WTC11 (cell line): ENCODE measurements around the gene INPP4A. TPM values are rescaled to one million over a fixed set of nuclear protein-coding genes. Genes with fewer than 3 reads are reported as not detected.

Experiments used
- ATAC-seq: fragments of 200-7000 bp; cut with Tn5 transposase; 2 replicates; pipeline ENCODE4 v1.10.0; 2021; ENCODE audit warnings: mild to moderate bottlenecking, moderate library complexity
- CTCF ChIA-PET: fragments of 300-600 bp; sonication (Branson Sonifier 250); formaldehyde crosslinking; loops from one replicate; lab custom pipeline; 2021; ENCODE audit warnings: antibody characterized with exemption; lab: Charles Lee
- POLR2A ChIA-PET: fragments of 350-600 bp; sonication (Branson Sonifier 250); formaldehyde crosslinking; loops from one replicate; lab custom pipeline; 2021; ENCODE audit warnings: antibody characterized with exemption; lab: Charles Lee
- DNase-seq: peaks from one replicate; pipeline ENCODE4 v3.0.0; 2021; ENCODE audit warnings: low spot score
- H3K27ac Mint-ChIP-seq: 2 replicates; pipeline ENCODE4 v1.8.0; 2021; ENCODE audit warnings: mixed read lengths
- H3K27me3 Mint-ChIP-seq: 2 replicates; pipeline ENCODE4 v1.8.0; 2021; ENCODE audit warnings: low read depth, mild to moderate bottlenecking, moderate library complexity, mixed read lengths
- H3K36me3 Mint-ChIP-seq: 2 replicates; pipeline ENCODE4 v1.8.0; 2021; ENCODE audit warnings: mixed read lengths
- H3K4me1 Mint-ChIP-seq: 2 replicates; pipeline ENCODE4 v1.8.0; 2022; ENCODE audit warnings: mixed read lengths
- H3K4me3 Mint-ChIP-seq: 2 replicates; pipeline ENCODE4 v1.8.0; 2021; ENCODE audit warnings: mild to moderate bottlenecking, moderate library complexity, mixed read lengths
- H3K9me3 Mint-ChIP-seq: 2 replicates; pipeline ENCODE4 v1.8.0; 2021; ENCODE audit warnings: mixed read lengths
- ATF1 ChIP-seq: sonication (generic); formaldehyde crosslinking; IDR thresholded peaks from 2 replicates; pipeline ENCODE4 v1.8.1; 2023; ENCODE audit warnings: mild to moderate bottlenecking, moderate library complexity, missing genetic modification reagents
- CDX4 ChIP-seq: fragments of 250-450 bp; sonication (Bioruptor Pico); IDR thresholded peaks from 2 replicates; pipeline ENCODE4 v1.9.0; 2021; ENCODE audit warnings: moderate library complexity, mild to moderate bottlenecking, inconsistent platforms, borderline replicate concordance
- CTCF ChIP-seq: fragments of 200-600 bp; IDR thresholded peaks from 2 replicates; pipeline ENCODE4 v1.8.0; 2022; ENCODE audit warnings: antibody characterized with exemption
- GRHL2 ChIP-seq: fragments of 250-450 bp; sonication (Bioruptor Pico); IDR thresholded peaks from 2 replicates; pipeline ENCODE4 v1.8.0; 2022; ENCODE audit warnings: mild to moderate bottlenecking, moderate library complexity; ENCODE audit not compliant: insufficient replicate concordance, severe bottlenecking
- IRF1 ChIP-seq: sonication (generic); formaldehyde crosslinking; IDR thresholded peaks from 2 replicates; pipeline ENCODE4 v1.8.0; 2023; ENCODE audit warnings: missing genetic modification reagents
- NR1H2 ChIP-seq: sonication (generic); formaldehyde crosslinking; IDR thresholded peaks from 2 replicates; pipeline ENCODE4 v1.9.0; 2021; ENCODE audit warnings: mild to moderate bottlenecking, moderate library complexity, missing genetic modification reagents
- NR3C1 ChIP-seq: sonication (generic); formaldehyde crosslinking; conservative IDR thresholded peaks from 2 replicates; pipeline ENCODE4 v1.8.1; 2023; ENCODE audit warnings: low read depth, mild to moderate bottlenecking, missing genetic modification reagents
- PRDM15 ChIP-seq: sonication (generic); formaldehyde crosslinking; IDR thresholded peaks from 2 replicates; pipeline ENCODE4 v1.8.0; 2022; ENCODE audit warnings: missing genetic modification reagents
- SMAD3 ChIP-seq: sonication (generic); formaldehyde crosslinking; IDR thresholded peaks from 2 replicates; pipeline ENCODE4 v1.8.0; 2022; ENCODE audit warnings: missing genetic modification reagents, mild to moderate bottlenecking, borderline replicate concordance
- SMAD4 ChIP-seq: sonication (generic); formaldehyde crosslinking; IDR thresholded peaks from 2 replicates; pipeline ENCODE4 v1.8.0; 2022; ENCODE audit warnings: mild to moderate bottlenecking, missing genetic modification reagents
- STAT6 ChIP-seq: sonication (generic); formaldehyde crosslinking; conservative IDR thresholded peaks from 2 replicates; pipeline ENCODE4 v1.8.1; 2023; ENCODE audit warnings: mild to moderate bottlenecking, low read depth, missing genetic modification reagents, moderate library complexity
- TCF7 ChIP-seq: sonication (generic); formaldehyde crosslinking; IDR thresholded peaks from 2 replicates; pipeline ENCODE4 v1.8.0; 2022; ENCODE audit warnings: mild to moderate bottlenecking, low read depth, missing genetic modification reagents, moderate library complexity
- TEAD4 ChIP-seq: sonication (generic); formaldehyde crosslinking; IDR thresholded peaks from 2 replicates; pipeline ENCODE4 v1.8.0; 2022; ENCODE audit warnings: mild to moderate bottlenecking, missing genetic modification reagents
- USF2 ChIP-seq: sonication (generic); formaldehyde crosslinking; IDR thresholded peaks from 2 replicates; pipeline ENCODE4 v1.8.1; 2023; ENCODE audit warnings: mild to moderate bottlenecking, missing genetic modification reagents, moderate library complexity
- ZMAT4 ChIP-seq: fragments of 250-450 bp; sonication (Bioruptor Pico); IDR thresholded peaks from 2 replicates; pipeline ENCODE4 v1.9.0; 2021; ENCODE audit warnings: mild to moderate bottlenecking
- ZNF416 ChIP-seq: fragments of 250-450 bp; sonication (Bioruptor Pico); IDR thresholded peaks from 2 replicates; pipeline ENCODE4 v1.9.0; 2021; ENCODE audit warnings: mild to moderate bottlenecking, inconsistent platforms
- ZNF512 ChIP-seq: sonication (generic); formaldehyde crosslinking; IDR thresholded peaks from 2 replicates; pipeline ENCODE4 v1.8.1; 2022; ENCODE audit warnings: missing genetic modification reagents, borderline replicate concordance
- total RNA-seq: library from RNA; stranded (reverse); gene quantifications from 3 replicates; pipeline ENCODE4 v1.2.3, GENCODE V29; 2021

The INPP4A gene
- total RNA-seq, 1 experiment from 2014 or later, result 38.3 TPM

- TF ChIP-seq IRF1 (CRISPR knock-in tag), result no peak
- no peak for TF ChIP-seq NR1H2
- TF ChIP-seq TCF7 (CRISPR knock-in tag), result no peak
- TF ChIP-seq GRHL2 (CRISPR knock-in tag), result no peak
- CTCF ChIA-PET, result interaction anchor here (1.1 to 1.2 kb wide), 2 partner anchors 9 to 19 kb away, joined by 3 read pairs; no protein-coding TSS in a partner anchor
- Mint-ChIP-seq H3K27ac (peak overlapping the region; percentile 30; the same call in 1 of the 2 replicates), H3K4me1 (peaks cover 59% of the 10 kb centered on the region), H3K9me3 (no peaks in the 10 kb centered on the region), H3K27me3 (no peaks in the 10 kb centered on the region), H3K36me3 (no peaks in the 10 kb centered on the region), H3K4me3 (no peak overlapping the region)
- POLR2A ChIA-PET, result no interaction called here
- DNase-seq (no peak), ATAC-seq (peak; percentile 49)
These were observed 40.7 kb downstream of the INPP4A start for GRCh38 chr2:98485453-98485755.

- TF ChIP-seq CTCF (no peak), NR3C1 (CRISPR knock-in tag) (no peak), STAT6 (no peak), ZNF512 (CRISPR knock-in tag) (no peak)
- Mint-ChIP-seq H3K27ac (no peak overlapping the region), H3K4me3 (no peak overlapping the region), H3K27me3 (no peaks in the 10 kb centered on the region), H3K36me3 (no peaks in the 10 kb centered on the region), H3K4me1 (peaks cover 49% of the 10 kb centered on the region), H3K9me3 (no peaks in the 10 kb centered on the region)
- POLR2A ChIA-PET, result no interaction called here
- ATAC-seq (no peak), DNase-seq (no peak)
- CTCF ChIA-PET, result interaction anchor here (0.9 to 1.7 kb wide), 6 partner anchors 8 to 83 kb away, joined by 3 to 6 read pairs (median 3); partner anchors contain the start of gene INPP4A
These were observed 41.8 kb downstream of the INPP4A start for GRCh38 chr2:98486374-98486981.

- no peak overlapping the region for H3K4me3 Mint-ChIP-seq
- ATAC-seq (no peak), DNase-seq (no peak)
- no peaks in the 10 kb centered on the region for H3K9me3 Mint-ChIP-seq
- ChIA-PET POLR2A (no interaction called here), CTCF (interaction anchor here (0.5 to 2.2 kb wide), 32 partner anchors 8 to 598 kb away, joined by 3 to 25 read pairs (median 4); partner anchors contain the start of gene INPP4A)
- no peaks in the 10 kb centered on the region for H3K27me3 Mint-ChIP-seq
- peaks cover 45% of the 10 kb centered on the region for H3K4me1 Mint-ChIP-seq
- H3K36me3 Mint-ChIP-seq, result no peaks in the 10 kb centered on the region
- H3K27ac Mint-ChIP-seq, result no peak overlapping the region
- TF ChIP-seq ATF1 (CRISPR knock-in tag) (no peak), ZNF416 (CRISPR knock-in tag) (no peak), ZMAT4 (CRISPR knock-in tag) (no peak), CDX4 (no peak), PRDM15 (CRISPR knock-in tag) (no peak), USF2 (CRISPR knock-in tag) (no peak), SMAD3 (CRISPR knock-in tag) (no peak), TEAD4 (CRISPR knock-in tag) (no peak), SMAD4 (CRISPR knock-in tag) (no peak)
These were observed 42.6 kb downstream of the INPP4A start for GRCh38 chr2:98487101-98487805.
